ENCODE data around the gene SPEM2.
A peak's percentile ranks its signal among the peaks of the same experiment; 100 is the strongest.

The SPEM2 gene

DNA sequence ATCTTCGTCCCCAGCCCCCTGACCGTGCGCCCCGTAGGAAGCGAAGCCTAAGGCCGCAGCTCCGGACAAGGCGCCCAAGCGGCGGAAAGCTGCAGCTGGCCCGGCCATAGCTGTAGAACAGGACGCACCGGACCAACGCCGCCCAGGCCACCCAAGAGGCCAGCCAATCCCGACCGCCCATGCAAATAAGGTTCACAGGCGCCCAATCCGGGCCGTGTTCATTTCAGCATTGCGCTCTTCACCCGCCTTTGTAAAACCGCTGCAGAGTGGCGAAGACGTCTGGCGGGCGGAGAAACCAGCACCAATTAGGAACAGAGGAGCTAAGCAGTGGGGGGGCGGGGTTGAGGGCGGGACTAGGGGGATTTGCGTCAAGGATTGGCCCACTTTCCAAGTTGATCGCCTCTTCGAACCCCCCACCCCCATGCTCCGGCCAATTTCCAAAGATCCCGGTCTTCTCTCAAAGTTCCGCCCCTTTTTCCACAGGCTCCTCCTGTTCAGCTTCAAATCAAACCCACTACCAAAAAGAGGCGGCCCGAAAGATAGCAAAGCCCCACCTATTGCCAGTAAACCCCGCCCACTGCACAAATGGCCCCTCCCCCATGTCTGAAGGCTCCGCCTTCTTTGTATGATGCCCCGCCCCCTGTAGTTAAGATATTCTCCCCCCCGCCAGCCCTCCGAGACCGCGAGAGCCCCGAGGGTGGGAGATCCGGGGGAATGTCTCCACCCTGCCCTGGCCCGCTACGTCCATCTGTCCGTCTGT lies 21.3 kb upstream of the SPEM2 start, which contains the start of gene TMEM256:
TMEM256 (minus strand) TSS at position 121 of the 760 bp plus-strand sequence; CDS start at position 108, 13 bp downstream.
- peak; percentile 99 for DNase-seq

DNA sequence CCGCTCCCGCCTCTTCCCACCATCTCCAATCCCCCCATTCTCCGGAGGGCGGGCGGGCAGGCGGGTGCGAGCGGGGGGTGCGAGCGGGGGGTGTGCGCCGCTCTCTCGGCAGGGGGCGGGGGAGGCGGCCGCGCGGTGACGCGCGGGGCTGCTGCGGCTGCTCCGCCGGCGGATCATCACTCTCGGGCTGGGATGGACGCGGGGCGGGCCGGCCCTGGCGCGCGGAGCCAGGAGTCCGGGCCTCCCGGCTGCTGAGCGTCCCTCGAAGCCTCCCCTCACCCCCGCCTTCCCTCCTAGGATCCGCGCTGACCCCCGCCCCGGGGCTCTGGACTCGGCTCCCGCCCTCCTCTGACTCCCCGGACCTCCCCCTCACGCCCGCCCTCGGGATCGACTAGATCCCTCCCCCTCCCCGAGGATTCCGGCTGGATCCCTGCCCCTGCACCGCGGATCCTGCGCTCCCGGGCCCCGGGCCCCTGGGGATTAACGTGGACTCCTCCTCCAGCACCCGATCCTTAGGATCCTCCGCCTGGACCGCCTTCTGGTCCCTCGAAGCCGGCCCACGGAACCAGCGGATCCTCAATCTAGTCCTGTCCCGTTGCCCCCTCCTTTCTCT lies 20.6 kb upstream of the SPEM2 start:
- DNase-seq = no peak

GRCh38 chr17:7405350-7406234 lies 19.8 kb upstream of the SPEM2 start:
- DNase-seq = no peak

- DNase-seq = no peak
Measured at GRCh38 chr17:7406235-7406825, 19.1 kb upstream of the SPEM2 start.

- no peak for DNase-seq
Measured at GRCh38 chr17:7407082-7407481, 18.3 kb upstream of the SPEM2 start.

- no peak for DNase-seq
Measured at GRCh38 chr17:7407485-7408251, 17.7 kb upstream of the SPEM2 start, which contains the start of gene NLGN2. TSS of gene NLGN2 (plus strand) at chr17:7407845. CDS start at chr17:7408256, 411 bp downstream.

GRCh38 chr17:7408252-7408727 lies 17.1 kb upstream of the SPEM2 start:
- DNase-seq = no peak

DNA sequence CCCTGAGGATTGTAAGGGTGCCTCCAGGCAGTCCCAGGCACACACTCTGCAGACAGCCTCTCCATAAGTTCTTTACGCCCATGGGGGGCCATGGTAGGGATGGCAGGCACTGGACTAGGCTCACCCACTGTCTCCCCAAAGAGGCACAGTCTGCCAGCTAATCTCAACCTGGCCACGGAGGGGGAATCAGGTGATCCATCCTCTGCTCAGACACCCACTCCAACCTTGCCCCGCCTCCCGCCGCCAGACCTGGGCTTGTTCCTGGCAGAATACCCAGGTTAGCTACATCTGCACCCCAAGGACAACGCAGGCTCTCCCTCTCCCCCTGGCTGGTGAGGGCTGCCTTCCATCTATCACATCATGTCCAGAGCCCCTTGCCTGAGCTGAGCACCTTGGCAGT lies 16.6 kb upstream of the SPEM2 start:
- no peak for DNase-seq

DNA sequence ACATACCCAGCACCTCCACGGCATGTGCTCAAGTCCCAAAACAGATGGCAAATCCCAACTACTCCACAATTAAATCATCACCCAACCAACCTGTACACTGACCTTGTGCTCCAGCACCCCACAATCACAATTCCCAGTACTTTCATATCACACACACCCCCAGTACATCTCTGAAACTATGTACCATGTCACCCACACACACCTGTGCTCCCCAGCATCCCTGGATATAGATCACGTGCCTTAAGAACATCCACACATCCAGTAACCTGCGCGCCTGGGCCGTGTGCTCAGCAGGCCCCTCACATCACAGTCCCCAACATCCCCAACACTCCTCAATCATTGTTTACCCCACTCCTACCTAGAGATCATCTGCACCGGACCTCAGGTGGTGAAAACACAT lies 15.7 kb upstream of the SPEM2 start:
- DNase-seq = no peak

- DNase-seq = no peak
Measured at GRCh38 chr17:7410634-7411426, 14.6 kb upstream of the SPEM2 start.

GRCh38 chr17:7411427-7411750 lies 14.0 kb upstream of the SPEM2 start:
- no peak for DNase-seq

GRCh38 chr17:7413346-7413985 lies 11.9 kb upstream of the SPEM2 start:
- no peak for DNase-seq

DNA sequence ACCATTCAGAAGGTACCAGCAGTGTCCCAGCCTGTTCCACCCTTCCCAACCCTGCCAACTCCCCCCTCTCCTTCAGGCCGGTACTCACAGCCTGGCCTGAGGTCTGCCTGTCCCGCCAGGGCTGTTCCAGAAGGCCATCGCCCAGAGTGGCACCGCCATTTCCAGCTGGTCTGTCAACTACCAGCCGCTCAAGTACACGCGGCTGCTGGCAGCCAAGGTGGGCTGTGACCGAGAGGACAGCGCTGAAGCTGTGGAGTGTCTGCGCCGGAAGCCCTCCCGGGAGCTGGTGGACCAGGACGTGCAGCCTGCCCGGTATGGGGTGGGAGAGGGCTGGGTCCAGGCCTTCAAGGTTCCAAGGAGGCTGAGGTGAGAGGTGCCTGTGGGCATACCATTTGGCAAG lies 10.6 kb upstream of the SPEM2 start:
- DNase-seq = no peak

- no peak for DNase-seq
Measured at GRCh38 chr17:7415784-7416183, 9.6 kb upstream of the SPEM2 start.

GRCh38 chr17:7416323-7416722 lies 9.1 kb upstream of the SPEM2 start:
- no peak for DNase-seq

- DNase-seq = no peak
Measured at GRCh38 chr17:7417056-7417655, 8.3 kb upstream of the SPEM2 start.

- DNase-seq = no peak
Measured at GRCh38 chr17:7418472-7419152, 6.8 kb upstream of the SPEM2 start.

GRCh38 chr17:7419819-7420610 lies 5.4 kb upstream of the SPEM2 start, which contains the start of gene SPEM1:
TSS of gene SPEM1 (plus strand) at chr17:7420324. CDS start at chr17:7420385, 61 bp downstream.
- no peak for DNase-seq

DNA sequence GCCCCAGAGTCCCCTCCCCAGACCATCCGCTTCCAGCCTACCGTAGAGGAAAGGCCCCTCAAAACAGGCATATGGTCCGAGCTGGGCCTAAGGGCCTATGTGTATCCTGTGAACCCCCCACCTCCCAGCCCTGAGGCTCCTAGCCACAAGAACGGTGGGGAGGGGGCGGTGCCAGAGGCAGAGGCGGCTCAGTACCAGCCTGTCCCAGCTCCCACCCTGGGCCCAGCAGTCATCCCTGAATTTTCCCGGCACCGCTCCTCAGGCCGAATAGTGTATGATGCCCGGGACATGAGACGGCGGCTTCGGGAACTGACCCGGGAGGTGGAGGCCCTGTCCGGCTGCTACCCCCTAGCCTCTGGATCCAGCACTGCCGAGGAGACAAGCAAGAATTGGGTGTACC lies 4.2 kb upstream of the SPEM2 start:
- DNase-seq = no peak
